ENCODE measurements around the gene EEFSEC. TPM values are rescaled to one million over a fixed set of nuclear protein-coding genes. Genes with fewer than 3 reads are reported as not detected.

The EEFSEC gene
- total and polyA plus RNA-seq, 2 of the 8 experiments (the other 6 are each of a cell fraction or from before 2014, with no cell fraction given) = 13.1 to 19.8 TPM

- no peaks in the 10 kb centered on the region for H3K36me3 ChIP-seq (ENCODE audit: control insufficient read depth in 2 of 4, insufficient read depth in 4 of 4, low read length in 3 of 4)
- H2BK12ac ChIP-seq (ENCODE audit: low read depth, low read length) = no peak overlapping the region
- no peaks in the 10 kb centered on the region for H3K23me2 ChIP-seq (ENCODE audit: low read depth, low read length)
- no peak overlapping the region for H4K5ac ChIP-seq (ENCODE audit: insufficient read length, low read depth, low read length)
- H3K56ac ChIP-seq (replicated peaks; ENCODE audit: insufficient read length, low read depth, low read length) = no peak overlapping the region
- CTCF ChIA-PET (ENCODE audit: partially characterized antibody) = interaction anchor here (0.7 to 5.1 kb wide), 10 partner anchors 10 to 287 kb away, joined by 3 to 22 read pairs (median 3); no protein-coding TSS in a partner anchor
- H3K9ac ChIP-seq (replicated peaks in 1 of 4; ENCODE audit: extremely low read depth in 1 of 4, low read depth in 3 of 4, low read length in 3 of 4) = no peak overlapping the region
- no peaks in the 10 kb centered on the region for H3K79me1 ChIP-seq (ENCODE audit: low read depth, low read length)
- H4K8ac ChIP-seq (ENCODE audit: extremely low read depth, insufficient read depth, low read length) = no peak overlapping the region
- no peaks in the 10 kb centered on the region for H3K79me2 ChIP-seq (ENCODE audit: control insufficient read depth in 1 of 2, insufficient read depth in 2 of 2, low read length in 2 of 2)
- H2BK120ac ChIP-seq (replicated peaks; ENCODE audit: low read depth, low read length) = no peak overlapping the region
- H2AK5ac ChIP-seq (ENCODE audit: low read depth, low read length) = no peak overlapping the region
- H3K23ac ChIP-seq (ENCODE audit: insufficient read length) = no peak overlapping the region
- no peak overlapping the region for H3K4ac ChIP-seq (replicated peaks; ENCODE audit: insufficient read length, low read depth, low read length)
- no peak overlapping the region for H2BK20ac ChIP-seq (ENCODE audit: low read length)
- H4K91ac ChIP-seq (replicated peaks; ENCODE audit: insufficient read length, low read length) = no peak overlapping the region
- H3K4me2 ChIP-seq (ENCODE audit: insufficient read depth in 1 of 2, low read depth in 2 of 2, low read length in 2 of 2) = no peak overlapping the region
- H2BK5ac ChIP-seq (ENCODE audit: low read depth, low read length) = no peak overlapping the region
- WGBS, 2 experiments (ENCODE audit: extremely low coverage in 1 of 2, insufficient coverage in 1 of 2, insufficient read length in 1 of 2, insufficient replicate concordance in 2 of 2, low coverage in 1 of 2, low lambda C conversion rate in 2 of 2, missing lambda C conversion rate in 1 of 2) = 86% methylated on average over 10 of the region's 10 CpGs; no CpG with 5 or more reads in 1 of the 2 experiments
- POLR2A ChIA-PET (ENCODE audit: partially characterized antibody) = interaction anchor here (1.1 kb wide), 2 partner anchors 10 to 13 kb away, joined by 3 read pairs; no protein-coding TSS in a partner anchor
- no peaks in the 10 kb centered on the region for H4K20me1 ChIP-seq (replicated peaks in 1 of 2; ENCODE audit: control insufficient read depth in 1 of 2, insufficient read depth in 2 of 2, low read length in 2 of 2)
- DNase-seq (ENCODE audit: low read depth in 1 of 2, low spot score in 2 of 2) (peak in 1 of 2 experiments; percentile 38), FAIRE-seq (no peak)
- no peak overlapping the region for H3K4me3 ChIP-seq (ENCODE audit: extremely low read depth in 1 of 4, insufficient read depth in 2 of 4, low read depth in 3 of 4, low read length in 4 of 4)
- H3K27me3 ChIP-seq (replicated peaks in 1 of 4; ENCODE audit: control insufficient read depth in 3 of 4, extremely low read depth in 1 of 4, insufficient read depth in 3 of 4, low read length in 3 of 4) = no peaks in the 10 kb centered on the region
- H3K27ac ChIP-seq (ENCODE audit: low read depth, low read length) = no peak overlapping the region
- no peak overlapping the region for H3K18ac ChIP-seq (ENCODE audit: extremely low read depth, low read length)
- H2AFZ ChIP-seq (ENCODE audit: low read length) = no peak overlapping the region
- H3K9me3 ChIP-seq (ENCODE audit: insufficient read depth in 2 of 2, low read depth in 1 of 2, low read length in 1 of 2) = no peaks in the 10 kb centered on the region
- H3K4me1 ChIP-seq (replicated peaks in 1 of 4; ENCODE audit: control insufficient read depth in 3 of 4, insufficient read depth in 4 of 4, low read length in 3 of 4) = no peaks in the 10 kb centered on the region
- no peak overlapping the region for H3K14ac ChIP-seq (ENCODE audit: insufficient read length)
- H2BK15ac ChIP-seq (ENCODE audit: low read length) = no peak overlapping the region
- TF ChIP-seq PHF8 (conservative IDR thresholded peaks at IDR 0.05; ENCODE audit: low read depth, low read length) (no peak), TBP (IDR thresholded peaks at IDR 0.05; ENCODE audit: low read depth, low read length) (no peak), SP4 (IDR thresholded peaks at IDR 0.05; ENCODE audit: low read length) (no peak), TEAD4 (IDR thresholded peaks at IDR 0.05; ENCODE audit: low read depth, low read length) (no peak), FOSL1 (IDR thresholded peaks at IDR 0.05; ENCODE audit: insufficient read depth, low read depth, low read length) (no peak), EGR1 (IDR thresholded peaks at IDR 0.05; ENCODE audit: borderline replicate concordance, low read depth, low read length) (no peak), BACH1 (IDR thresholded peaks at IDR 0.05; ENCODE audit: low read length) (no peak), EZH2 (IDR thresholded peaks at IDR 0.05; ENCODE audit: low read depth, low read length, severe bottlenecking) (no peak), RAD21 (IDR thresholded peaks at IDR 0.05 in 1 of 2, conservative IDR thresholded peaks at IDR 0.05 in 1 of 2; ENCODE audit: low read depth in 2 of 2, low read length in 2 of 2) (no peak)
- TF ChIP-seq, protein P1, sequence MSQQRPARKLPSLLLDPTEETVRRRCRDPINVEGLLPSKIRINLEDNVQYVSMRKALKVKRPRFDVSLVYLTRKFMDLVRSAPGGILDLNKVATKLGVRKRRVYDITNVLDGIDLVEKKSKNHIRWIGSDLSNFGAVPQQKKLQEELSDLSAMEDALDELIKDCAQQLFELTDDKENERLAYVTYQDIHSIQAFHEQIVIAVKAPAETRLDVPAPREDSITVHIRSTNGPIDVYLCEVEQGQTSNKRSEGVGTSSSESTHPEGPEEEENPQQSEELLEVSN (IDR thresholded peaks at IDR 0.05) = no peak
- TF ChIP-seq, protein P2, sequence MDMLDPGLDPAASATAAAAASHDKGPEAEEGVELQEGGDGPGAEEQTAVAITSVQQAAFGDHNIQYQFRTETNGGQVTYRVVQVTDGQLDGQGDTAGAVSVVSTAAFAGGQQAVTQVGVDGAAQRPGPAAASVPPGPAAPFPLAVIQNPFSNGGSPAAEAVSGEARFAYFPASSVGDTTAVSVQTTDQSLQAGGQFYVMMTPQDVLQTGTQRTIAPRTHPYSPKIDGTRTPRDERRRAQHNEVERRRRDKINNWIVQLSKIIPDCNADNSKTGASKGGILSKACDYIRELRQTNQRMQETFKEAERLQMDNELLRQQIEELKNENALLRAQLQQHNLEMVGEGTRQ (IDR thresholded peaks at IDR 0.05; ENCODE audit: low read length) = no peak
These were observed 143.4 kb downstream of the EEFSEC start for GRCh38 chr3:128296469-128297251.
